GM23338 (cell line): Measurements from ENCODE around the gene CSNK2B. TPM values are rescaled to one million over a fixed set of nuclear protein-coding genes. Genes with fewer than 3 reads are reported as not detected.

Source experiments
- ATAC-seq: fragments of 200-7000 bp; cut with Tn5 transposase; 3 replicates; pipeline ENCODE4 v1.9.1; 2020
- DNase-seq: peaks from one replicate; pipeline ENCODE4 v3.0.0-alpha.2; 2015; ENCODE audit warnings: low spot score
- H2AFZ ChIP-seq: fragments of 200-600 bp; sonication (generic); 2 replicates; pipeline ENCODE4 v1.8.0; 2016; ENCODE audit warnings: antibody characterized with exemption, mild to moderate bottlenecking, moderate library complexity
- H3F3A ChIP-seq: fragments of 200-600 bp; sonication (generic); replicated peaks from 2 replicates; pipeline ENCODE4 v1.8.0; 2017; ENCODE audit warnings: antibody characterized with exemption, mixed run types, low read depth
- H3K27ac ChIP-seq: fragments of 200-600 bp; sonication (generic); 2 replicates; pipeline ENCODE4 v1.6.1; 2016; ENCODE audit warnings: low read depth
- H3K27me3 ChIP-seq: fragments of 200-600 bp; sonication (generic); 2 replicates; pipeline ENCODE4 v1.8.0; 2016; ENCODE audit warnings: mild to moderate bottlenecking, mixed run types, moderate library complexity; ENCODE audit not compliant: insufficient read depth
- H3K36me3 ChIP-seq: fragments of 200-600 bp; sonication (generic); 2 replicates; pipeline ENCODE4 v1.8.0; 2016; ENCODE audit warnings: mild to moderate bottlenecking; ENCODE audit not compliant: insufficient read depth
- H3K4me1 ChIP-seq: fragments of 200-600 bp; sonication (generic); 2 replicates; pipeline ENCODE4 v1.8.0; 2016; ENCODE audit warnings: mild to moderate bottlenecking, moderate library complexity; ENCODE audit not compliant: insufficient read depth
- H3K4me2 ChIP-seq: fragments of 200-600 bp; sonication (generic); 2 replicates; pipeline ENCODE4 v1.7.1; 2017; ENCODE audit warnings: mixed run types
- H3K4me3 ChIP-seq: fragments of 200-600 bp; sonication (generic); 2 replicates; pipeline ENCODE4 v1.6.1; 2016; ENCODE audit warnings: mixed run types
- H3K79me2 ChIP-seq: fragments of 200-600 bp; sonication (generic); replicated peaks from 2 replicates; pipeline ENCODE4 v1.8.0; 2017; ENCODE audit warnings: mild to moderate bottlenecking; ENCODE audit not compliant: insufficient read depth
- H3K9me2 ChIP-seq: fragments of 200-600 bp; sonication (generic); 2 replicates; pipeline ENCODE4 v1.8.0; 2017; ENCODE audit not compliant: insufficient read depth
- H4K20me1 ChIP-seq: fragments of 200-600 bp; sonication (generic); replicated peaks from 2 replicates; pipeline ENCODE4 v1.8.0; 2017; ENCODE audit warnings: mild to moderate bottlenecking; ENCODE audit not compliant: insufficient read depth
- H3K27ac Mint-ChIP-seq: 2 replicates; pipeline ENCODE4 v1.8.0; 2020; ENCODE audit warnings: inconsistent platforms, mild to moderate bottlenecking, moderate library complexity, mixed read lengths
- H3K27me3 Mint-ChIP-seq: 3 replicates; pipeline ENCODE4 v1.8.0; 2022; ENCODE audit warnings: low read depth, mild to moderate bottlenecking, moderate library complexity, mixed read lengths, inconsistent platforms; ENCODE audit not compliant: insufficient read depth, poor library complexity
- H3K36me3 Mint-ChIP-seq: 3 replicates; pipeline ENCODE4 v1.8.0; 2021; ENCODE audit warnings: low read depth, mild to moderate bottlenecking, inconsistent platforms, moderate library complexity, mixed read lengths
- H3K4me1 Mint-ChIP-seq: 3 replicates; pipeline ENCODE4 v1.8.0; 2020; ENCODE audit warnings: mild to moderate bottlenecking, inconsistent platforms, mixed read lengths
- H3K4me3 Mint-ChIP-seq: 3 replicates; pipeline ENCODE4 v1.8.0; 2021; ENCODE audit warnings: moderate library complexity, mild to moderate bottlenecking, inconsistent platforms, mixed read lengths
- H3K9me3 Mint-ChIP-seq: 3 replicates; pipeline ENCODE4 v1.8.0; 2020; ENCODE audit warnings: moderate library complexity, mild to moderate bottlenecking, inconsistent platforms, mixed read lengths
- CREB1 ChIP-seq: fragments of 250-450 bp; sonication (Bioruptor Pico); IDR thresholded peaks from 2 replicates; pipeline ENCODE4 v1.5.0; 2020; ENCODE audit warnings: low read depth, mild to moderate bottlenecking, moderate library complexity
- EZH2 ChIP-seq: fragments of 200-600 bp; sonication (generic); IDR thresholded peaks from one replicate; pipeline ENCODE4 v1.8.0; 2017; ENCODE audit warnings: antibody characterized with exemption, mild to moderate bottlenecking, low read depth; ENCODE audit not compliant: unreplicated experiment
- EZH2phosphoT487 ChIP-seq: fragments of 200-600 bp; sonication (generic); IDR thresholded peaks from one replicate; pipeline ENCODE4 v1.8.1; 2018; ENCODE audit warnings: antibody characterized with exemption; ENCODE audit not compliant: unreplicated experiment
- JUNB ChIP-seq: IDR thresholded peaks from one replicate; pipeline ENCODE4 v1.6.1; 2016; ENCODE audit warnings: antibody characterized with exemption; ENCODE audit not compliant: unreplicated experiment
- NANOG ChIP-seq: IDR thresholded peaks from 2 replicates; pipeline ENCODE4 v1.6.1; 2016; ENCODE audit warnings: antibody characterized with exemption, borderline replicate concordance
- POLR2AphosphoS5 ChIP-seq: IDR thresholded peaks from 2 replicates; pipeline ENCODE4 v1.6.1; 2016; ENCODE audit warnings: antibody characterized with exemption, low read depth
- STAT1 ChIP-seq: IDR thresholded peaks from one replicate; pipeline ENCODE4 v1.6.1; 2016; ENCODE audit warnings: antibody characterized with exemption; ENCODE audit not compliant: unreplicated experiment
- ZNF114 ChIP-seq: fragments of 250-450 bp; sonication (Bioruptor Pico); IDR thresholded peaks from 2 replicates; pipeline ENCODE4 v1.5.0; 2020; ENCODE audit warnings: mild to moderate bottlenecking, moderate library complexity
- ZNF331 ChIP-seq: fragments of 250-450 bp; sonication (Bioruptor Pico); IDR thresholded peaks from 2 replicates; pipeline ENCODE4 v1.5.0; 2020; ENCODE audit warnings: low read depth, mild to moderate bottlenecking, moderate library complexity
- polyA plus RNA-seq: library from polyadenylated mRNA; unstranded; fragments of >200 nt; fragmentation: Nextera tagmentation; extraction: Ambion mirVana; gene quantifications from 2 replicates; pipeline ENCODE4 v1.2.1, GENCODE V29; 2016
- total RNA-seq: library from RNA; depleted of rRNA; stranded (reverse); fragments of >200 nt; shearing (Covaris generic); gene quantifications from 2 replicates; pipeline ENCODE4 v1.2.3, GENCODE V29; 2014
- TF ChIP-seq, protein P1 (sequence below), 2 experiments: fragments of 200-600 bp in 1 of 2; sonication (generic) in 1 of 2; conservative IDR thresholded peaks; 2 replicates each; pipeline versions ENCODE4 v1.5.1 to v1.6.1; 2016 to 2017; ENCODE audit warnings: antibody characterized with exemption in 2 of 2, low read depth in 2 of 2, mild to moderate bottlenecking in 2 of 2, moderate library complexity in 1 of 2
- TF ChIP-seq, protein P2 (sequence below): fragments of 250-450 bp; sonication (Bioruptor Pico); IDR thresholded peaks from 2 replicates; pipeline ENCODE4 v1.5.0; 2020; ENCODE audit warnings: mild to moderate bottlenecking, moderate library complexity
- TF ChIP-seq, protein P3 (sequence below): IDR thresholded peaks from one replicate; pipeline ENCODE4 v1.6.1; 2018; ENCODE audit warnings: antibody characterized with exemption; ENCODE audit not compliant: unreplicated experiment
- TF ChIP-seq, protein P4 (sequence below): IDR thresholded peaks from 2 replicates; pipeline ENCODE4 v1.6.1; 2016; ENCODE audit warnings: antibody characterized with exemption

Gene CSNK2B
- total and polyA plus RNA-seq, 2 experiments from 2014 or later, result 260 to 271 TPM

DNA sequence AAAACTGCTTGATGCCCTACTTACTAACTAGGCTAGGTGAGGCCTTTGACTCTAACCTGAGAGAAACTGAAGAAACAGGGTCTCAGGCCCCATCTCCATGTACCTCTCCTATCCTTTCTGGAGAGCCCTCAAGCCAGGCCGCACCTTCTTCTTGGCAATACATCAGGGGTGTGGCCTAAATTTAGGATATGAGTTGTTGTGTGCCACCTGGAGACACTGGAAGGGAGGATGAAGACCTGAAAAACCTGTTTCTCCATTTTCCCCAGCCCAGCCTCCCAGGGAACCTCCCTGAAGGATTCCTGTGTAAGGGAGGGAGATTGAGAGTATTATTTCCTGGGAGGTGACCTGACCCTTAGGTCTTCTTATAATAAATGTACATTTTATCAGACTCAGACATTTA lies 52.4 kb downstream of the CSNK2B start:
- peak; percentile 10 for ATAC-seq
- H3K4me3 Mint-ChIP-seq, result no peak overlapping the region; the same call in 2 of the 3 replicates

More for the DNA sequence above, 52.4 kb downstream of the CSNK2B start:
- Histone ChIP-seq H3F3A (no peaks in the 10 kb centered on the region), H3K9me2 (no peaks in the 10 kb centered on the region), H4K20me1 (no peaks in the 10 kb centered on the region), H3K27ac (no peak overlapping the region), H3K27me3 (no peaks in the 10 kb centered on the region), H3K4me2 (peak overlapping the region; percentile 19), H3K36me3 (no peaks in the 10 kb centered on the region), H3K4me3 (no peak overlapping the region), H3K79me2 (no peaks in the 10 kb centered on the region), H3K4me1 (peaks cover 31% of the 10 kb centered on the region), H2AFZ (peak overlapping the region; percentile 5; the same call in 1 of the 2 replicates)
- Mint-ChIP-seq H3K27me3 (peaks cover 19% of the 10 kb centered on the region), H3K4me1 (peaks cover 35% of the 10 kb centered on the region), H3K27ac (no peak overlapping the region), H3K9me3 (no peaks in the 10 kb centered on the region), H3K36me3 (no peaks in the 10 kb centered on the region; the same call in 2 of the 3 replicates)
- peak; percentile 67 for DNase-seq
- TF ChIP-seq ZNF114 (CRISPR knock-in tag), result no peak
- no peak for TF ChIP-seq STAT1
- TF ChIP-seq, protein P1, sequence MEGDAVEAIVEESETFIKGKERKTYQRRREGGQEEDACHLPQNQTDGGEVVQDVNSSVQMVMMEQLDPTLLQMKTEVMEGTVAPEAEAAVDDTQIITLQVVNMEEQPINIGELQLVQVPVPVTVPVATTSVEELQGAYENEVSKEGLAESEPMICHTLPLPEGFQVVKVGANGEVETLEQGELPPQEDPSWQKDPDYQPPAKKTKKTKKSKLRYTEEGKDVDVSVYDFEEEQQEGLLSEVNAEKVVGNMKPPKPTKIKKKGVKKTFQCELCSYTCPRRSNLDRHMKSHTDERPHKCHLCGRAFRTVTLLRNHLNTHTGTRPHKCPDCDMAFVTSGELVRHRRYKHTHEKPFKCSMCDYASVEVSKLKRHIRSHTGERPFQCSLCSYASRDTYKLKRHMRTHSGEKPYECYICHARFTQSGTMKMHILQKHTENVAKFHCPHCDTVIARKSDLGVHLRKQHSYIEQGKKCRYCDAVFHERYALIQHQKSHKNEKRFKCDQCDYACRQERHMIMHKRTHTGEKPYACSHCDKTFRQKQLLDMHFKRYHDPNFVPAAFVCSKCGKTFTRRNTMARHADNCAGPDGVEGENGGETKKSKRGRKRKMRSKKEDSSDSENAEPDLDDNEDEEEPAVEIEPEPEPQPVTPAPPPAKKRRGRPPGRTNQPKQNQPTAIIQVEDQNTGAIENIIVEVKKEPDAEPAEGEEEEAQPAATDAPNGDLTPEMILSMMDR (conservative IDR thresholded peaks at IDR 0.05; ENCODE audit: low read depth in 2 of 2), result no peak
- no peak for TF ChIP-seq EZH2phosphoT487
- TF ChIP-seq ZNF331 (CRISPR knock-in tag), result no peak
- no peak for TF ChIP-seq CREB1
- TF ChIP-seq, protein P2, sequence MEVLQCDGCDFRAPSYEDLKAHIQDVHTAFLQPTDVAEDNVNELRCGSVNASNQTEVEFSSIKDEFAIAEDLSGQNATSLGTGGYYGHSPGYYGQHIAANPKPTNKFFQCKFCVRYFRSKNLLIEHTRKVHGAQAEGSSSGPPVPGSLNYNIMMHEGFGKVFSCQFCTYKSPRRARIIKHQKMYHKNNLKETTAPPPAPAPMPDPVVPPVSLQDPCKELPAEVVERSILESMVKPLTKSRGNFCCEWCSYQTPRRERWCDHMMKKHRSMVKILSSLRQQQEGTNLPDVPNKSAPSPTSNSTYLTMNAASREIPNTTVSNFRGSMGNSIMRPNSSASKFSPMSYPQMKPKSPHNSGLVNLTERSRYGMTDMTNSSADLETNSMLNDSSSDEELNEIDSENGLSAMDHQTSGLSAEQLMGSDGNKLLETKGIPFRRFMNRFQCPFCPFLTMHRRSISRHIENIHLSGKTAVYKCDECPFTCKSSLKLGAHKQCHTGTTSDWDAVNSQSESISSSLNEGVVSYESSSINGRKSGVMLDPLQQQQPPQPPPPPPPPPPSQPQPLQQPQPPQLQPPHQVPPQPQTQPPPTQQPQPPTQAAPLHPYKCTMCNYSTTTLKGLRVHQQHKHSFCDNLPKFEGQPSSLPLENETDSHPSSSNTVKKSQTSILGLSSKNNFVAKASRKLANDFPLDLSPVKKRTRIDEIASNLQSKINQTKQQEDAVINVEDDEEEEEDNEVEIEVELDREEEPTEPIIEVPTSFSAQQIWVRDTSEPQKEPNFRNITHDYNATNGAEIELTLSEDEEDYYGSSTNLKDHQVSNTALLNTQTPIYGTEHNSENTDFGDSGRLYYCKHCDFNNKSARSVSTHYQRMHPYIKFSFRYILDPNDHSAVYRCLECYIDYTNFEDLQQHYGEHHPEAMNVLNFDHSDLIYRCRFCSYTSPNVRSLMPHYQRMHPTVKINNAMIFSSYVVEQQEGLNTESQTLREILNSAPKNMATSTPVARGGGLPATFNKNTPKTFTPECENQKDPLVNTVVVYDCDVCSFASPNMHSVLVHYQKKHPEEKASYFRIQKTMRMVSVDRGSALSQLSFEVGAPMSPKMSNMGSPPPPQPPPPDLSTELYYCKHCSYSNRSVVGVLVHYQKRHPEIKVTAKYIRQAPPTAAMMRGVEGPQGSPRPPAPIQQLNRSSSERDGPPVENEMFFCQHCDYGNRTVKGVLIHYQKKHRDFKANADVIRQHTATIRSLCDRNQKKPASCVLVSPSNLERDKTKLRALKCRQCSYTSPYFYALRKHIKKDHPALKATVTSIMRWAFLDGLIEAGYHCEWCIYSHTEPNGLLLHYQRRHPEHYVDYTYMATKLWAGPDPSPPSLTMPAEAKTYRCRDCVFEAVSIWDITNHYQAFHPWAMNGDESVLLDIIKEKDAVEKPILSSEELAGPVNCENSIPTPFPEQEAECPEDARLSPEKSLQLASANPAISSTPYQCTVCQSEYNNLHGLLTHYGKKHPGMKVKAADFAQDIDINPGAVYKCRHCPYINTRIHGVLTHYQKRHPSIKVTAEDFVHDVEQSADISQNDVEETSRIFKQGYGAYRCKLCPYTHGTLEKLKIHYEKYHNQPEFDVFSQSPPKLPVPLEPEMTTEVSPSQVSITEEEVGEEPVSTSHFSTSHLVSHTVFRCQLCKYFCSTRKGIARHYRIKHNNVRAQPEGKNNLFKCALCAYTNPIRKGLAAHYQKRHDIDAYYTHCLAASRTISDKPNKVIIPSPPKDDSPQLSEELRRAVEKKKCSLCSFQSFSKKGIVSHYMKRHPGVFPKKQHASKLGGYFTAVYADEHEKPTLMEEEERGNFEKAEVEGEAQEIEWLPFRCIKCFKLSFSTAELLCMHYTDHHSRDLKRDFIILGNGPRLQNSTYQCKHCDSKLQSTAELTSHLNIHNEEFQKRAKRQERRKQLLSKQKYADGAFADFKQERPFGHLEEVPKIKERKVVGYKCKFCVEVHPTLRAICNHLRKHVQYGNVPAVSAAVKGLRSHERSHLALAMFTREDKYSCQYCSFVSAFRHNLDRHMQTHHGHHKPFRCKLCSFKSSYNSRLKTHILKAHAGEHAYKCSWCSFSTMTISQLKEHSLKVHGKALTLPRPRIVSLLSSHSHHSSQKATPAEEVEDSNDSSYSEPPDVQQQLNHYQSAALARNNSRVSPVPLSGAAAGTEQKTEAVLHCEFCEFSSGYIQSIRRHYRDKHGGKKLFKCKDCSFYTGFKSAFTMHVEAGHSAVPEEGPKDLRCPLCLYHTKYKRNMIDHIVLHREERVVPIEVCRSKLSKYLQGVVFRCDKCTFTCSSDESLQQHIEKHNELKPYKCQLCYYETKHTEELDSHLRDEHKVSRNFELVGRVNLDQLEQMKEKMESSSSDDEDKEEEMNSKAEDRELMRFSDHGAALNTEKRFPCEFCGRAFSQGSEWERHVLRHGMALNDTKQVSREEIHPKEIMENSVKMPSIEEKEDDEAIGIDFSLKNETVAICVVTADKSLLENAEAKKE (CRISPR knock-in tag), result no peak
- no peak for TF ChIP-seq EZH2
- TF ChIP-seq NANOG, result no peak
- no peak for TF ChIP-seq JUNB
- TF ChIP-seq, protein P3, sequence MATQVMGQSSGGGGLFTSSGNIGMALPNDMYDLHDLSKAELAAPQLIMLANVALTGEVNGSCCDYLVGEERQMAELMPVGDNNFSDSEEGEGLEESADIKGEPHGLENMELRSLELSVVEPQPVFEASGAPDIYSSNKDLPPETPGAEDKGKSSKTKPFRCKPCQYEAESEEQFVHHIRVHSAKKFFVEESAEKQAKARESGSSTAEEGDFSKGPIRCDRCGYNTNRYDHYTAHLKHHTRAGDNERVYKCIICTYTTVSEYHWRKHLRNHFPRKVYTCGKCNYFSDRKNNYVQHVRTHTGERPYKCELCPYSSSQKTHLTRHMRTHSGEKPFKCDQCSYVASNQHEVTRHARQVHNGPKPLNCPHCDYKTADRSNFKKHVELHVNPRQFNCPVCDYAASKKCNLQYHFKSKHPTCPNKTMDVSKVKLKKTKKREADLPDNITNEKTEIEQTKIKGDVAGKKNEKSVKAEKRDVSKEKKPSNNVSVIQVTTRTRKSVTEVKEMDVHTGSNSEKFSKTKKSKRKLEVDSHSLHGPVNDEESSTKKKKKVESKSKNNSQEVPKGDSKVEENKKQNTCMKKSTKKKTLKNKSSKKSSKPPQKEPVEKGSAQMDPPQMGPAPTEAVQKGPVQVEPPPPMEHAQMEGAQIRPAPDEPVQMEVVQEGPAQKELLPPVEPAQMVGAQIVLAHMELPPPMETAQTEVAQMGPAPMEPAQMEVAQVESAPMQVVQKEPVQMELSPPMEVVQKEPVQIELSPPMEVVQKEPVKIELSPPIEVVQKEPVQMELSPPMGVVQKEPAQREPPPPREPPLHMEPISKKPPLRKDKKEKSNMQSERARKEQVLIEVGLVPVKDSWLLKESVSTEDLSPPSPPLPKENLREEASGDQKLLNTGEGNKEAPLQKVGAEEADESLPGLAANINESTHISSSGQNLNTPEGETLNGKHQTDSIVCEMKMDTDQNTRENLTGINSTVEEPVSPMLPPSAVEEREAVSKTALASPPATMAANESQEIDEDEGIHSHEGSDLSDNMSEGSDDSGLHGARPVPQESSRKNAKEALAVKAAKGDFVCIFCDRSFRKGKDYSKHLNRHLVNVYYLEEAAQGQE, result no peak
- TF ChIP-seq, protein P4, sequence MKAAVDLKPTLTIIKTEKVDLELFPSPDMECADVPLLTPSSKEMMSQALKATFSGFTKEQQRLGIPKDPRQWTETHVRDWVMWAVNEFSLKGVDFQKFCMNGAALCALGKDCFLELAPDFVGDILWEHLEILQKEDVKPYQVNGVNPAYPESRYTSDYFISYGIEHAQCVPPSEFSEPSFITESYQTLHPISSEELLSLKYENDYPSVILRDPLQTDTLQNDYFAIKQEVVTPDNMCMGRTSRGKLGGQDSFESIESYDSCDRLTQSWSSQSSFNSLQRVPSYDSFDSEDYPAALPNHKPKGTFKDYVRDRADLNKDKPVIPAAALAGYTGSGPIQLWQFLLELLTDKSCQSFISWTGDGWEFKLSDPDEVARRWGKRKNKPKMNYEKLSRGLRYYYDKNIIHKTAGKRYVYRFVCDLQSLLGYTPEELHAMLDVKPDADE, result no peak
- TF ChIP-seq POLR2AphosphoS5, result no peak
